CMK (cell line): ENCODE data around the gene SRPK3.
"Not testable (repeated sequence)": the region's sequence is repeated elsewhere in the genome, so short reads cannot be mapped to it uniquely, and the experiment has no call there.

Experiments used
- DNase-seq: peaks from one replicate; pipeline ENCODE4 v3.0.0-alpha.2; 2010; ENCODE audit warnings: low read depth

Gene SRPK3

GRCh38 chrX:153780678-153781427, at the start of gene SRPK3:
Gene SRPK3 (plus strand): TSS chrX:153781041. CDS start chrX:153781087, 46 bp downstream.
- DNase-seq = no peak

GRCh38 chrX:153731117-153731844, 49.6 kb upstream of the SRPK3 start:
- DNase-seq = no peak

- no peak for DNase-seq
Measured at GRCh38 chrX:153731845-153732215, 49.0 kb upstream of the SRPK3 start.

- DNase-seq = no peak
Measured at GRCh38 chrX:153732401-153732800, 48.4 kb upstream of the SRPK3 start.

- DNase-seq = no peak
Measured at GRCh38 chrX:153733651-153734240, 47.1 kb upstream of the SRPK3 start.

GRCh38 chrX:153734871-153735270, 46.0 kb upstream of the SRPK3 start:
- no peak for DNase-seq

- no peak for DNase-seq
Measured at GRCh38 chrX:153735274-153735673, 45.6 kb upstream of the SRPK3 start.

GRCh38 chrX:153736071-153736820, 44.6 kb upstream of the SRPK3 start:
- DNase-seq = no peak

GRCh38 chrX:153736871-153737441, 43.9 kb upstream of the SRPK3 start:
- DNase-seq = no peak

GRCh38 chrX:153738056-153738605, 42.7 kb upstream of the SRPK3 start:
- DNase-seq = no peak

- no peak for DNase-seq
Measured at GRCh38 chrX:153739754-153740486, 40.9 kb upstream of the SRPK3 start.

GRCh38 chrX:153740631-153741222, 40.1 kb upstream of the SRPK3 start:
- DNase-seq = no peak

GRCh38 chrX:153741446-153741845, 39.4 kb upstream of the SRPK3 start:
- no peak for DNase-seq

- not testable (repeated sequence) for DNase-seq
Measured at GRCh38 chrX:153742111-153742510, 38.7 kb upstream of the SRPK3 start.

- not testable (repeated sequence) for DNase-seq
Measured at GRCh38 chrX:153742796-153743467, 37.9 kb upstream of the SRPK3 start.

- DNase-seq = not testable (repeated sequence)
Measured at GRCh38 chrX:153743468-153744209, 37.2 kb upstream of the SRPK3 start.

GRCh38 chrX:153744210-153745066, 36.4 kb upstream of the SRPK3 start:
- no peak for DNase-seq

GRCh38 chrX:153745067-153745433, 35.8 kb upstream of the SRPK3 start:
- DNase-seq = not testable (repeated sequence)
